ENCODE results near the gene HERC5.

HERC5 gene

DNA sequence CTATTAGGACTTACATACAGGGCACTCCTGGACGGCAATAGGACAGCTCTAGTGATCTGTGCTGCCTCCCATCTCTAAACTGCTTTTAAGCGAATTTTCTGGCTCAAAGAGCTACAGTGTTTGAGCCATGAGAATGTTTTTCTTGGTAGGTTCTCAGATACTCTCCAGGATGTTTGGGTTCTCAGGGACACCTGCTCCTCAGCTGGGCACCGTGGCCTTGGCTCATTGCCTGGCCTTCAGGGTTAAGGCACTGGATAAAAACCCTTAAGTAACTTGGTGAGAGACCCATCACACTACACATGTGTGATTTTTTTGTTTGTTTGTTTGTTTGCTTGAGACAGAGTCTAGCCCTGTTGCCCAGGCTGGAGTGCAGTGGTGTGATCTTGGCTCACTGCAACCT is 38.5 kb upstream of the HERC5 start:
- TF ChIP-seq EZH2 (optimal IDR thresholded peaks at IDR 0.05; ENCODE audit: low read depth, low read length) (no peak), EZH2phosphoT487 (IDR thresholded peaks at IDR 0.05; ENCODE audit: low read length) (no peak)
- TF ChIP-seq, protein P1, sequence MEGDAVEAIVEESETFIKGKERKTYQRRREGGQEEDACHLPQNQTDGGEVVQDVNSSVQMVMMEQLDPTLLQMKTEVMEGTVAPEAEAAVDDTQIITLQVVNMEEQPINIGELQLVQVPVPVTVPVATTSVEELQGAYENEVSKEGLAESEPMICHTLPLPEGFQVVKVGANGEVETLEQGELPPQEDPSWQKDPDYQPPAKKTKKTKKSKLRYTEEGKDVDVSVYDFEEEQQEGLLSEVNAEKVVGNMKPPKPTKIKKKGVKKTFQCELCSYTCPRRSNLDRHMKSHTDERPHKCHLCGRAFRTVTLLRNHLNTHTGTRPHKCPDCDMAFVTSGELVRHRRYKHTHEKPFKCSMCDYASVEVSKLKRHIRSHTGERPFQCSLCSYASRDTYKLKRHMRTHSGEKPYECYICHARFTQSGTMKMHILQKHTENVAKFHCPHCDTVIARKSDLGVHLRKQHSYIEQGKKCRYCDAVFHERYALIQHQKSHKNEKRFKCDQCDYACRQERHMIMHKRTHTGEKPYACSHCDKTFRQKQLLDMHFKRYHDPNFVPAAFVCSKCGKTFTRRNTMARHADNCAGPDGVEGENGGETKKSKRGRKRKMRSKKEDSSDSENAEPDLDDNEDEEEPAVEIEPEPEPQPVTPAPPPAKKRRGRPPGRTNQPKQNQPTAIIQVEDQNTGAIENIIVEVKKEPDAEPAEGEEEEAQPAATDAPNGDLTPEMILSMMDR (IDR thresholded peaks at IDR 0.05; ENCODE audit: low read length): no peak
- Histone ChIP-seq H4K20me1 (ENCODE audit: insufficient read depth, low read length) (no peaks in the 10 kb centered on the region), H3K9ac (ENCODE audit: low read length) (no peak overlapping the region), H3K27ac (ENCODE audit: low read length) (no peak overlapping the region), H3K4me1 (ENCODE audit: low read length) (peaks cover 10% of the 10 kb centered on the region), H3K9me3 (replicated peaks; ENCODE audit: insufficient read depth, low read length) (no peaks in the 10 kb centered on the region), H3F3A (ENCODE audit: insufficient read depth, low read length) (no peaks in the 10 kb centered on the region), H3K27me3 (replicated peaks; ENCODE audit: insufficient read depth, low read length) (no peaks in the 10 kb centered on the region), H3K79me2 (ENCODE audit: low read length) (no peaks in the 10 kb centered on the region), H3K4me3 (ENCODE audit: low read length) (no peak overlapping the region), H3K36me3 (replicated peaks; ENCODE audit: insufficient read depth, low read length) (no peaks in the 10 kb centered on the region), H3K4me2 (ENCODE audit: low read depth, low read length) (no peak overlapping the region), H3K9me2 (replicated peaks; ENCODE audit: insufficient read depth, low read length) (no peaks in the 10 kb centered on the region), H2AFZ (ENCODE audit: low read length) (no peak overlapping the region)
- DNase-seq: no peak

DNA sequence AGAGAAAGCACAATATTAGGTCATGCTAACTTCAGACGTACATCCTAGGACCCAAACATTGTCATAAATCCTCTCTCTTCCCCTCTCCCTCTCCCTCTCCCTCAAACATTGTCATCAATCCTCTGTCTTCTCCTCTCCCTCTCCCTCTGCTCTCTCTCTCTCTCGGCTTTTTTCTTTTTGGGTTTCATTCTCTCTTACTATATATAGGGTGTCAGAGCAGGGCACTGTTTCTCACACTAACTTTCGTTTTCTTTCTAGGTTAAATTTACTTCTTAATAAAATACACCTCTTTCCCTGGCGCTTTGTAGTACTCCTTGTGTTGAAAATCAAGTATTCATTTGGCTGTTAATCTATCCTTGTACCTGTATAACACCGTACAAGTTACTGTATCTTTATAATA is 37.0 kb upstream of the HERC5 start:
- Histone ChIP-seq H3K4me1 (ENCODE audit: low read length) (peaks cover 10% of the 10 kb centered on the region), H3K9me2 (replicated peaks; ENCODE audit: insufficient read depth, low read length) (no peaks in the 10 kb centered on the region), H2AFZ (ENCODE audit: low read length) (no peak overlapping the region), H3K27me3 (replicated peaks; ENCODE audit: insufficient read depth, low read length) (no peaks in the 10 kb centered on the region), H3K36me3 (replicated peaks; ENCODE audit: insufficient read depth, low read length) (no peaks in the 10 kb centered on the region; the same call in 1 of the 2 replicates), H4K20me1 (ENCODE audit: insufficient read depth, low read length) (no peaks in the 10 kb centered on the region), H3K4me2 (ENCODE audit: low read depth, low read length) (peak overlapping the region; percentile 42), H3K9ac (ENCODE audit: low read length) (no peak overlapping the region), H3K79me2 (ENCODE audit: low read length) (no peaks in the 10 kb centered on the region), H3K27ac (ENCODE audit: low read length) (no peak overlapping the region), H3F3A (ENCODE audit: insufficient read depth, low read length) (no peaks in the 10 kb centered on the region), H3K9me3 (replicated peaks; ENCODE audit: insufficient read depth, low read length) (no peaks in the 10 kb centered on the region), H3K4me3 (ENCODE audit: low read length) (peak overlapping the region; percentile 19; the same call in 1 of the 2 replicates)
- TF ChIP-seq EZH2phosphoT487 (IDR thresholded peaks at IDR 0.05; ENCODE audit: low read length) (no peak), EZH2 (optimal IDR thresholded peaks at IDR 0.05; ENCODE audit: low read depth, low read length) (no peak)
- TF ChIP-seq, protein P1 (IDR thresholded peaks at IDR 0.05; ENCODE audit: low read length): no peak
- peak; percentile 53 for DNase-seq

- Histone ChIP-seq H3K36me3 (replicated peaks; ENCODE audit: insufficient read depth, low read length) (no peaks in the 10 kb centered on the region; the same call in 1 of the 2 replicates), H3K4me1 (ENCODE audit: low read length) (peaks cover 10% of the 10 kb centered on the region), H3F3A (ENCODE audit: insufficient read depth, low read length) (no peaks in the 10 kb centered on the region), H3K79me2 (ENCODE audit: low read length) (no peaks in the 10 kb centered on the region), H3K4me2 (ENCODE audit: low read depth, low read length) (no peak overlapping the region), H3K27me3 (replicated peaks; ENCODE audit: insufficient read depth, low read length) (no peaks in the 10 kb centered on the region), H3K9me3 (replicated peaks; ENCODE audit: insufficient read depth, low read length) (no peaks in the 10 kb centered on the region), H3K4me3 (ENCODE audit: low read length) (no peak overlapping the region), H4K20me1 (ENCODE audit: insufficient read depth, low read length) (no peaks in the 10 kb centered on the region), H3K27ac (ENCODE audit: low read length) (no peak overlapping the region), H3K9me2 (replicated peaks; ENCODE audit: insufficient read depth, low read length) (no peaks in the 10 kb centered on the region), H3K9ac (ENCODE audit: low read length) (no peak overlapping the region), H2AFZ (ENCODE audit: low read length) (no peak overlapping the region)
- TF ChIP-seq, protein P1 (IDR thresholded peaks at IDR 0.05; ENCODE audit: low read length): no peak
- no peak for TF ChIP-seq EZH2 (optimal IDR thresholded peaks at IDR 0.05; ENCODE audit: low read depth, low read length)
- TF ChIP-seq EZH2phosphoT487 (IDR thresholded peaks at IDR 0.05; ENCODE audit: low read length): no peak
- DNase-seq: no peak
These were observed 36.1 kb upstream of the HERC5 start for GRCh38 chr4:88420844-88421243.
